GM21515 (cell line): Measurements from ENCODE around the gene GAPDHS.

ENCODE experiments used
- ATAC-seq: cut with Tn5 transposase; IDR thresholded peaks from one replicate; pipeline ENCODE4 v1.9.1; 2021; ENCODE audit not compliant: unreplicated experiment

Gene GAPDHS

DNA sequence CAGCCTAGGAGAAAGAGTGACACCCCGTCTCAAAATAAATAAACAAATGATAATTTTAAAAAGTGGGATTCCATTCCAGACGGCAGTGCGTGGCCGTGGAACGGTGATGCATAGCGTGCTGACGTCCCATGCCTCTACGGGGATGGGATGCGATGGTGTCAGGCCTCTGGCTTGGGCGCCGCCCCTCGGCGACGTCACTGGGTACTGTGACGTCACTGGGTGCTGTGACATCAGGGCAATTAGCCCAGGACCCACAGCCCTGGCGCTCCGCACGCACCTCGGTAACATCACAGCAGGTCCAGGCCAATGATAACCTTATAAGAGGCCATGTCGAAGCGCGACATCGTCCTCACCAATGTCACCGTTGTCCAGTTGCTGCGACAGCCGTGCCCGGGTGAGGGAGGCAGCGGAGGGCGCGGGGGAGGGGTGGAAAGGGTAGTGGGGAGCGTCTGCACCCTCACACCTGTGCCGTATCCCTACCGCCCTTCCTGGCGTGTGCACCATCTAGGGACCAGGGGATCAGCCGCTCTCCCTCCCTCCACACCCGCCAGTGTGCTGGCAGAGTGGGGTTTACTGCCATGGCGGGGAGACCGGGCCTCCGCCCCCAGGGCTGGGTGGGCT, at the start of gene GAPDHS:
GAPDHS (plus strand) TSS at position 256 of the 621 bp plus-strand sequence; CDS start at position 328, 72 bp downstream.
- no peak for ATAC-seq

GRCh38 chr19:35484252-35485036, 48.8 kb upstream of the GAPDHS start:
- peak; percentile 66 for ATAC-seq

- no peak for ATAC-seq
These were observed 47.0 kb upstream of the GAPDHS start for GRCh38 chr19:35486268-35486708.

- no peak for ATAC-seq
These were observed 45.5 kb upstream of the GAPDHS start for GRCh38 chr19:35487656-35488182.

GRCh38 chr19:35488677-35489076, 44.6 kb upstream of the GAPDHS start:
- ATAC-seq, result no peak

- no peak for ATAC-seq
These were observed 42.9 kb upstream of the GAPDHS start, which contains the start of gene KRTDAP for GRCh38 chr19:35490364-35490763. Gene KRTDAP, minus strand, starts transcription at chr19:35490464. Its CDS starts 22 bp downstream, at chr19:35490442.

DNA sequence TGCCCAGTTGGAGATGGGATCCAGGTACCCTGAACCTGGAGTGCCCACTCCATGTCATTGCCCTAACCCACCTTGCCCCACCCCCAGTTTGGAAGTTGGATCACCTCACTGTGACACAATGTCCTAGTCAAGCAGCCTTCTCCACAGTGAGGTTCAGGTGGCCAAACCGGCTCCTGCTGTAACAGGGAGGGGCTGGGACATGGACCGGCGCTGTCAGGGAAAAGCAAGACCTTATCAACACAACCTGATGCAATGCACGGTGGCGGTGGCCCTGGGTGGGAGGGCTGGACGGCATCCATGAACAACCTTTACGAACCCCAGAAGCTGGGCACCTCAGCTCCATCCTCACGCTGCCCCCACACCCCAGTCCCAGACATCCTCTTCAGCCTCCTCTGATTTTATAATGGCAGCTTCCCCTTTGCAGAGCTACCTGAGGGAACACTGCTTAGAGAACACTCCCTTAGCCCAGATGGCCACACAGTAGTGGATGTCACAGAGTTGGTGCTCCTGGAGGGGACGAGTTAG, 41.4 kb upstream of the GAPDHS start:
- no peak for ATAC-seq

DNA sequence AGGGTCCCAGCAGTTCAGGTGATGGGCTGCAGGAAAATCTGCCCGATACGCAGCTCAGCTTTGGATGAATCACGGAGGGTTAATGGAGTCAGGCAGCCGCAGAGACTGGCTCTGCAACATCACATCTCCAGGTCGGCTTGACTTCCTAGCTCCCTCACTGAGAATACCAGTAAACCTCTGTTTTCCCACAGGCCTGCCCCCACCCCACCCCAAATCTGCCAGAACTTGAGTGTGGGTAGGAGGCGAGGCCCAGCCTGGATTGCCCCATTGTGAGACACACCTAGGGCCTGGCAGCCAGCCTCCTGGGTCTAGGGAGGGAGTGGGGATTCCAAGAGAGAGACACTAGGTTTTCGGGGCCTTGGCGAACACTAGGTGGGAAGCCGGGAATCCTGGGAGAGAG, 39.3 kb upstream of the GAPDHS start:
- no peak for ATAC-seq

DNA sequence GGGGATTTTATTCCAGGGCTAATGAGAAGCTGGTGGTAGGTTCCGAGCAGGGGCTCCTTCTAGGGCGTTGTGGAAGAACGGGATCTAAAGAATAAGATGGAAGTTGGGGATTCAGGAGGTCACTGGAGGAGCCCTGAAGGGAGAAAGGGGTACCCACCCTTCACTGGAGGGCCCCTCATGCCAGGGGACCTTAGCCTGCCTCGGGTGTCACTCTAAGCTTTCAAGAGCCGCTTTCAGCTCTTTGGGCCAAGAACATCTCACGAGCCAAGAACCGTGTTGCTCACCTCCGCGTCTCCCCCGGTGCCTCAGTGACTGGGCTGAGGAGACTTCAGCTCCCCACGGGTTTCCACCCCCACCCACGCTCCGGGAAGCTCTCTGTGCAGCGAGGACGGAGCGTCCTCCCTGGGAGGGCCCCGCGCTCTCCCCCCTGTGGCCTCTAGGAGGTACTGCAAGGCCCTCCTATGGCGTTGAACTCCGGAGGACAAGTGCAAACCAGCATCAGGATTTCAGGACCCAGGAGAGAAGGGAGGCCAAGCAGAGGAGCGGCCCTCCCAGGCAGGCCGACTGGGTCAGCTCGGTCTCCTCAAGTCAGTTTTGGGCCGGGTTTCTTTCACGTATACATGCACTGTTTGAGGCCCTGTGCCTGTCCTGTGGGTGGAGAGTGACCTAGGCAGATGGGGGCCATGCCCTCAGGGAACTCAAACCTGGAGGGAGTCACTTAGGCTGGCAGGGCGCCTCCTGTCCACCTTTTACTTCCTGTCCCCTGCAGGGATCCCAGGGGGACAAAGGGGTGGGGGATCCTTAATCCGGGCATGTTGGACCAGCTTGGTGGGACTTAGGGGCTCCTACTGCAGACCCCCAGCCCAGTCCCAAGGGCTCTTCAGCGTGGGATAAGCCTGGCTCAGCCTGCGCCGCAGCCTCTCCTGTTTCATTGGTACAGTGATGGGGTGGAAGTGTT, 37.9 kb upstream of the GAPDHS start:
- no peak for ATAC-seq

DNA sequence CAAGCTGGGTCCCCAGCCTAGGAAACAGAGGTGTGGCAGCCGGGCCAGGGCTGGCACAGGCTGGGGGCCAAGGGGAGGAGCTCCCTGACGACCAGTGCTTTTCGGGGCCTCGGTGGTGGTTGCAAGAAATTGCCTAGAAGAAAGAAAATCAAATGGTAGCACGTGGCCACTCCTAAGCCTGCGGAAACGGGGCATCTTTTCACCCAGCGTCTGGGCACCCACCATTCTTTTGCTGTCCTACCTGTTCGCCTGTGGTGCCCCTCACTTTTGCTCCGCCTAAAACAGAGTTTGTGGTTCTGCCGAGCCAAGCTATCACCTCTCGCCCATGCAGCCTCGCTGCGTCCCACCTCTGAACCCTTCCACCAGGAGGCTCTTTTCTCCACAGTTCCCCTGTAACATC, 35.9 kb upstream of the GAPDHS start:
- ATAC-seq, result no peak

DNA sequence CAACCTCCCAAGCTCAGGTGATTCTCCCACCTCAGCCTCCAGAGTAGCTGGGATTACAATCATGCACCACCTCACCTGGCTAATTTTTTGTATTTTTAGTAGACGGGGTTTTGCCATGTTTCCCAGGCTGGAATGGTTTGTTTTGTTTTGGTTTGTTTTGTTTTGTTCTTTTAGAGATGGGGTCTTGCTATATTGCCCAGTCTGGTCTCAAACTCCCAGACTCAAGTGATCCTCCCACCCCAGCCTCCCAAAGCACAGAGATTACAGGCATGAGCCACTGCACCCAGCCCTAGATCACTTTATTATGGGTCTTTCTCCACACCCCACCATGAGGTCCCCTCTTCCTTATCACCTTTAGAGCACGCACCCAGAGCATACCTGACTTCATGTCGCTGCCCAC, 35.0 kb upstream of the GAPDHS start:
- ATAC-seq, result no peak

- ATAC-seq, result no peak
These were observed 34.2 kb upstream of the GAPDHS start for GRCh38 chr19:35498984-35499527.

- no peak for ATAC-seq
These were observed 32.6 kb upstream of the GAPDHS start for GRCh38 chr19:35500611-35501010.

GRCh38 chr19:35501684-35502083, 31.6 kb upstream of the GAPDHS start:
- ATAC-seq, result no peak

DNA sequence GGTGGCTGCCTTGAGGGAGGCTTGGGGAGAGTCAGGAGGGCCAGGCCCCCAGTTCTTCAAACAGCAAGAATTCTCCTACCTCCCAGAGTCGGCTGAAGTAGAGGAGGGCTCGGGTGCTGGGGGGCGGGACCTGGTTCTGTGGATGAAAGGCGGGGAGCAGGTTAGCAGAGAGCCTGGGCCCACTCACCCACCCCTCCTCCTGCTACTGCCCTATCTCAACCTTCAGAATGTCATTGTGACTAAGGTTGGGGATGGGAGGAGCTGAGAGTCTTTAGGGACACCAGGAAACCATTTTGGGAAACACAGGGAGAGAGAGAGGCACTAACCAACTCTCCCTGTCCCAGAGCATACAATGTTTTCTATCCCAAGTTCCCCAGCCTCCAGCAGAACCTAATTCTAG, 30.5 kb upstream of the GAPDHS start:
- ATAC-seq, result no peak

DNA sequence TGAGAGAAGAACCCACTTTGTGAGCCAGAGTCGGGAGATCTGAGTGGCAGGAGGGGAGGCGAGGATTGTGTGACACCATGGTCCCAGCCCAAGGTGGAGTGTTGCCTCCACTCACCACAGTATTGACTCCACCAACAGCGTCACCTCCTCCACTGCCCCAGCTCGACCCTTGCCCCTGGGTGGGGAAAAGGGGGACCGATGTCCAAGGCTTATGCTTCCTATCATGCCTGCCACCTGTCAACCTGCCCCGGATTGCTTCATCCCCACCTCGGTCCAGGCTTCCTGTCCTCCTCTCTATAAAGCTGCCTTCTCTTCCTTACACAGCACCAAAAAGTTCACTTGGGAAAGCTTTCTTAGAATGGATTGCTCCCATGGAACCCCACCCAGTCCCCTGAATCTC, 27.2 kb upstream of the GAPDHS start:
- ATAC-seq, result no peak

DNA sequence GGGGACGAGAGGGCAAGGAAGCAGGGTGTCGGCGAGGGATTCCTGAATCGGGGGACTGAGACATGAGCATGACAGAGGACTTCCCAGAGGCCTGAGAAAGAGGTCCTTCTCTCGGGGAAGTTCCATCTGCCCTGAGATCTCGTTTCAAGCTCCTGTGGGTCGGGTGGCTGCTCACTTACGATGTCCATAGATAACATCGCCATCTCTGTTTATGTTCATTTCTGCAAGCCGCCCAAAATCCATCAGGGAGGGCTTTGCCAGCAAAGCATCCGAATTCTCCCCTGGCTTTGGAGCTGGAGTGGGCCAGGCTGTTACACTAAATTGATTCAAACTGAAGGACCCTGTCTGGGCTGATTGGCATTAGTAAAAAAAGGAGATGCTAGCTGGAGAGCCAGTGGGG, 25.7 kb upstream of the GAPDHS start:
- no peak for ATAC-seq

DNA sequence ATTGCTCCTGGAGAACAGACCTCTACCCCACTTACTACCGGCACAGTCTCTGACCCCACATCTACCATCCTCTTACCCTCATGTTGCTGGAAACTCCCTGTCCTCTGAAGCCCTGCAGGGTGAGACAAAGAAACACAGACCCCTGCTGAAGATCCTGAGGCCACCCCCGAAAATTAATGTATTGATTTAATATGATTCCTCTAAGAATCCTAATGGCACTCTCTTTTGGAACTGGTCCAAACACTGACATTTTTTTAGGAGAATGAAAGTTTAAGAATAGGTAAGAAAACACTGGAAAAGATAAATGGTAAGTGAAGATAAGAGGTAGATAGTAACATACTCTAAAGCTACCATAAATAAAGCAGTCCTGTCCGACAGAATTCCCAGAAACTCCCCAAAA, 25.1 kb upstream of the GAPDHS start:
- no peak for ATAC-seq

DNA sequence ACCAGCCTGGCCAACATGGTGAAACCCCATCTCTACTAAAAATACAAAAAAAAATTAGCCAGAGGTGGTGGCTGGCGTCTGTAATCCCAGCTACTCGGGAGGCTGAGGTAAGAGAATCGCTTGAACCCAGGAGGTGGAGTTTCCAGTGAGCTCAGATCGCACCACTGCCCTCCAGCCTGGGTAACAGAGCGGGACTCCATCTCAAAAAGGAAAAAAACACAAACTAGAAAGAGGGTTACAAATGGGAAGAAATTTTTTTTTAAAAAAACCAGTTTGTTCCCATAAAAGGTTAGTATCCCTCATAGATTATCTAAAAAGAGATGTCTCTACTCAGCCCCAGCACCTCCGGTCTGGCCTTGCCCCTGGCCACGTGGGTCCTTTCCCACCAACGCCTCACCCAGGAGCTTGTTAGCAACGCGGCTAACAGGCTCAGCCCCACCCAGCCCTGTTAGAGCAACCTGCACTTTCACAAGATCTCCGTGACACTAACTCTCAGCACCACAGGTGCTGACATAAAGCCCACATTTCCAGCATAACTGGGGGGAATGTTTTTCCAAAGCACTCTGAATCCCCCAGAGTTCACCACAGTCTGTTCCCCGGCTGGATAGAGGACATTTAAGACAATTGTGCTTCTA, 24.1 kb upstream of the GAPDHS start:
- no peak for ATAC-seq
